CD4-positive, alpha-beta T cell (primary cell): ENCODE measurements around the gene RAB8A. TPM values are rescaled to one million over a fixed set of nuclear protein-coding genes. Genes with fewer than 3 reads are reported as not detected.
A peak's percentile ranks its signal among the peaks of the same experiment; 100 is the strongest.

Source experiments
- ATAC-seq: fragments of 200-7000 bp; cut with Tn5 transposase; one replicate; pipeline ENCODE4 v1.10.0; 2022; ENCODE audit warnings: mild to moderate bottlenecking; ENCODE audit not compliant: poor library complexity
- CTCF ChIA-PET: fragments of 350-600 bp; sonication (Branson Sonifier 250); formaldehyde crosslinking; loops from one replicate; lab custom pipeline; 2021; ENCODE audit warnings: antibody characterized with exemption, inconsistent platforms; lab: Charles Lee
- POLR2A ChIA-PET: fragments of 350-600 bp; sonication (Branson Sonifier 250); formaldehyde crosslinking; loops from one replicate; lab custom pipeline; 2021; ENCODE audit warnings: antibody characterized with exemption, inconsistent platforms; lab: Charles Lee
- DNase-seq, 14 experiments: peaks; one replicate each; pipeline ENCODE4 v3.0.0-alpha.2; 2013 to 2020; ENCODE audit warnings: mixed read lengths in 2 of 14
- H3K27ac ChIP-seq, 2 donors: one replicate each; pipeline versions ENCODE4 v1.5.1 to v1.7.0; 2013; ENCODE audit warnings: low read length in 2 of 2, low read depth in 1 of 2, mild to moderate bottlenecking in 1 of 2
- H3K27me3 ChIP-seq, 2 experiments: 1 replicate in 1 of 2; 2 replicates in 1 of 2; pipeline versions ENCODE4 v1.6.1 to v1.7.0; 2013; ENCODE audit warnings: low read length in 2 of 2, control low read depth in 1 of 2, mild to moderate bottlenecking in 1 of 2, moderate library complexity in 1 of 2; ENCODE audit not compliant: insufficient read depth in 2 of 2, control insufficient read depth in 1 of 2
- H3K36me3 ChIP-seq: one replicate; pipeline ENCODE4 v1.6.1; 2013; ENCODE audit warnings: low read length, control low read depth; ENCODE audit not compliant: insufficient read depth
- H3K4me1 ChIP-seq: one replicate; pipeline ENCODE4 v1.6.1; 2013; ENCODE audit warnings: low read length, control low read depth; ENCODE audit not compliant: insufficient read depth
- H3K4me3 ChIP-seq: one replicate; pipeline ENCODE4 v1.5.1; 2013; ENCODE audit warnings: mild to moderate bottlenecking, low read length, moderate library complexity
- H3K9me3 ChIP-seq, 2 experiments: 1 replicate in 1 of 2; 2 replicates in 1 of 2; pipeline versions ENCODE4 v1.6.1 to v1.7.0; 2013; ENCODE audit warnings: low read length in 2 of 2, mild to moderate bottlenecking in 2 of 2, control low read depth in 1 of 2, moderate library complexity in 1 of 2; ENCODE audit not compliant: control insufficient read depth in 1 of 2, insufficient read depth in 1 of 2
- H3K27ac Mint-ChIP-seq: one replicate; pipeline ENCODE4 v1.8.0; 2020; ENCODE audit warnings: mixed read lengths
- H3K27me3 Mint-ChIP-seq: one replicate; pipeline ENCODE4 v1.8.0; 2021; ENCODE audit warnings: mixed read lengths
- H3K36me3 Mint-ChIP-seq: one replicate; pipeline ENCODE4 v1.8.0; 2021; ENCODE audit warnings: low read depth, mixed read lengths
- H3K4me1 Mint-ChIP-seq: one replicate; pipeline ENCODE4 v1.8.0; 2021; ENCODE audit warnings: low read depth, mixed read lengths
- H3K4me3 Mint-ChIP-seq: one replicate; pipeline ENCODE4 v1.8.0; 2020; ENCODE audit warnings: mild to moderate bottlenecking, mixed read lengths
- H3K9me3 Mint-ChIP-seq: one replicate; pipeline ENCODE4 v1.8.0; 2020; ENCODE audit warnings: mixed read lengths
- intact Hi-C, 2 experiments: fragments of 100-400 bp; cut with DNase I in 1 of 2; cut with micrococcal nuclease in 1 of 2; formaldehyde crosslinking; loops; one replicate each; pipeline versions ENCODE4 v1.15.1 to v1.9.0; 2023 to 2025; cut with DNase I, micrococcal nuclease
- total RNA-seq, 174 experiments: library from RNA in 2 of 174; stranded (reverse) in 2 of 174; gene quantifications; one replicate each; pipeline ENCODE4 v1.2.3 and lab custom pipeline; 2021 to 2026
- TF ChIP-seq, protein P1 (sequence below): fragments of 200-600 bp; IDR thresholded peaks from one replicate; pipeline ENCODE4 v1.8.0; 2022; ENCODE audit warnings: antibody characterized with exemption, mild to moderate bottlenecking

Gene RAB8A
- total RNA-seq, 2 experiments from 2014 or later = 74.9 to 79.0 TPM

DNA sequence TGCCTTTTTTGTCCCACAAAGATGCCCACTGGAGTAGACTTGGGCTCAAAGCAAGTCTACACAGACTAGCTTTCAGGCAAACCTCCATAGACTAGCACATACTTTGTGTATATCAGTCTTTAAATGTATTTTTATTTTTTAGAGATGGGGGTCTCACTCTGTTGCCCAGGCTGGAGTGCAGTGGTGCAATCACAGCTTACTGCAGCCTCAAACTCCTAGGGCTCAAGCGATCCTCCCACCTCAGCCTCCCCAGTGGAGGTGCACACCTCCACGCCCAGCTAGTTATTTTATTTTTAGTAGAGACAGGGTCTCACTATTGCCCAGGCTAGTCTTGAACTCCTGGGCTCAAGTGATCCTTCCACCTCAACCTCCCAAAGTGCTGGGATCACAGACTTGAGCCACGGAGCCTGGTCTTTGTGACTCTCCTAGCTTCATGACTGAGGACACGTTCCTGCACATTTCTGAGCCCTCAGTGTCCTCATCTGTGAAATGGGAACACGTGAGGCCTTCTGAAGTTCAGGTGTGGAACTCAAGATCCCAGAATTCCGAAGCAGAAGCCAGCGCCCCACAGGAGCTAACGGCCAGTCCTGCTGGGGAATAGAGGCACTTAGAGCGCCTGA lies 40.5 kb upstream of the RAB8A start:
- Histone ChIP-seq H3K4me1 (peaks cover 82% of the 10 kb centered on the region), H3K9me3 (no peaks in the 10 kb centered on the region), H3K4me3 (no peak overlapping the region), H3K36me3 (no peaks in the 10 kb centered on the region), H3K27ac (peak overlapping the region; percentile 84 to 92), H3K27me3 (no peaks in the 10 kb centered on the region)
- TF ChIP-seq, protein P1, sequence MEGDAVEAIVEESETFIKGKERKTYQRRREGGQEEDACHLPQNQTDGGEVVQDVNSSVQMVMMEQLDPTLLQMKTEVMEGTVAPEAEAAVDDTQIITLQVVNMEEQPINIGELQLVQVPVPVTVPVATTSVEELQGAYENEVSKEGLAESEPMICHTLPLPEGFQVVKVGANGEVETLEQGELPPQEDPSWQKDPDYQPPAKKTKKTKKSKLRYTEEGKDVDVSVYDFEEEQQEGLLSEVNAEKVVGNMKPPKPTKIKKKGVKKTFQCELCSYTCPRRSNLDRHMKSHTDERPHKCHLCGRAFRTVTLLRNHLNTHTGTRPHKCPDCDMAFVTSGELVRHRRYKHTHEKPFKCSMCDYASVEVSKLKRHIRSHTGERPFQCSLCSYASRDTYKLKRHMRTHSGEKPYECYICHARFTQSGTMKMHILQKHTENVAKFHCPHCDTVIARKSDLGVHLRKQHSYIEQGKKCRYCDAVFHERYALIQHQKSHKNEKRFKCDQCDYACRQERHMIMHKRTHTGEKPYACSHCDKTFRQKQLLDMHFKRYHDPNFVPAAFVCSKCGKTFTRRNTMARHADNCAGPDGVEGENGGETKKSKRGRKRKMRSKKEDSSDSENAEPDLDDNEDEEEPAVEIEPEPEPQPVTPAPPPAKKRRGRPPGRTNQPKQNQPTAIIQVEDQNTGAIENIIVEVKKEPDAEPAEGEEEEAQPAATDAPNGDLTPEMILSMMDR = no peak
- ATAC-seq (no peak), DNase-seq (no peak)
- intact Hi-C loops = loop anchor here (2.0 to 10.0 kb wide), 5 partner anchors 16 to 236 kb away; partner anchors contain the start of genes FAM32A (in 1 of the 2) and RAB8A (in 1 of the 2)
- ChIA-PET POLR2A (interaction anchor here (0.9 to 9.6 kb wide), 20 partner anchors 8 to 299 kb away, joined by 3 to 192 read pairs (median 8); partner anchors contain the start of genes AP1M1, FAM32A, HSH2D and KLF2), CTCF (interaction anchor here (0.7 to 3.3 kb wide), 10 partner anchors 8 to 40 kb away, joined by 3 to 38 read pairs (median 5); partner anchors contain the start of gene RAB8A)
- H3K9me3 Mint-ChIP-seq = no peaks in the 10 kb centered on the region
- no peak overlapping the region for H3K27ac Mint-ChIP-seq
- no peaks in the 10 kb centered on the region for H3K27me3 Mint-ChIP-seq
- H3K36me3 Mint-ChIP-seq = peaks cover 11% of the 10 kb centered on the region
- peak overlapping the region; percentile 76 for H3K4me3 Mint-ChIP-seq
- H3K4me1 Mint-ChIP-seq = peaks cover 44% of the 10 kb centered on the region

- TF ChIP-seq, protein P1 = no peak
- Mint-ChIP-seq H3K9me3 (no peaks in the 10 kb centered on the region), H3K4me3 (peak overlapping the region; percentile 85), H3K36me3 (peaks cover 17% of the 10 kb centered on the region), H3K27me3 (no peaks in the 10 kb centered on the region), H3K4me1 (peaks cover 46% of the 10 kb centered on the region), H3K27ac (no peak overlapping the region)
- Histone ChIP-seq H3K4me1 (peaks cover 83% of the 10 kb centered on the region), H3K9me3 (no peaks in the 10 kb centered on the region), H3K36me3 (no peaks in the 10 kb centered on the region), H3K27ac (peak overlapping the region in 1 of 2 donors; percentile 27), H3K4me3 (no peak overlapping the region), H3K27me3 (no peaks in the 10 kb centered on the region)
- ChIA-PET POLR2A (interaction anchor here (0.7 to 9.6 kb wide), 5 partner anchors 13 to 296 kb away, joined by 3 to 192 read pairs (median 3); partner anchors contain the start of gene RAB8A), CTCF (interaction anchor here (2.2 to 2.9 kb wide), 3 partner anchors 11 to 37 kb away, joined by 9 to 14 read pairs (median 13); no protein-coding TSS in a partner anchor)
- DNase-seq (no peak), ATAC-seq (no peak)
- intact Hi-C loops = loop anchor here (10.0 kb wide), 2 partner anchors 111 to 239 kb away; partner anchors contain the start of gene FAM32A (in 1 of the 2)
These were observed 38.2 kb upstream of the RAB8A start for GRCh38 chr19:16073481-16073880.

- H3K27ac ChIP-seq = peak overlapping the region; percentile 49 to 72
- H3K36me3 Mint-ChIP-seq = peaks cover 22% of the 10 kb centered on the region
- H3K4me1 ChIP-seq = peaks cover 82% of the 10 kb centered on the region
- no peak overlapping the region for H3K4me3 ChIP-seq
- H3K4me1 Mint-ChIP-seq = peaks cover 51% of the 10 kb centered on the region
- H3K27me3 Mint-ChIP-seq = no peaks in the 10 kb centered on the region
- no peaks in the 10 kb centered on the region for H3K9me3 ChIP-seq
- ATAC-seq = peak; percentile 18
- no peaks in the 10 kb centered on the region for H3K27me3 ChIP-seq
- DNase-seq = peak in 6 of 14 experiments; percentile 19 to 73 (median 58)
- no peaks in the 10 kb centered on the region for H3K9me3 Mint-ChIP-seq
- H3K27ac Mint-ChIP-seq = no peak overlapping the region
- intact Hi-C loops = loop anchor here (10.0 kb wide), 2 partner anchors 111 to 239 kb away; partner anchors contain the start of gene FAM32A (in 1 of the 2)
- H3K4me3 Mint-ChIP-seq = peak overlapping the region; percentile 85
- TF ChIP-seq, protein P1 = no peak
- POLR2A ChIA-PET = interaction anchor here (0.7 to 9.6 kb wide), 6 partner anchors 10 to 295 kb away, joined by 3 to 192 read pairs (median 3); partner anchors contain the start of gene RAB8A
- CTCF ChIA-PET = interaction anchor here (2.2 to 2.9 kb wide), 3 partner anchors 11 to 37 kb away, joined by 9 to 14 read pairs (median 13); no protein-coding TSS in a partner anchor
- H3K36me3 ChIP-seq = no peaks in the 10 kb centered on the region
These were observed 37.7 kb upstream of the RAB8A start for GRCh38 chr19:16073988-16074387.
